GM19043 (cell line): ENCODE results near the gene BSN.

Experiments
- ATAC-seq: cut with Tn5 transposase; IDR thresholded peaks from one replicate; pipeline ENCODE4 v1.9.1; 2021; ENCODE audit warnings: low read depth; ENCODE audit not compliant: unreplicated experiment

BSN gene

GRCh38 chr3:49623071-49623470, 68.8 kb downstream of the BSN start:
- no peak for ATAC-seq

GRCh38 chr3:49625071-49625470, 70.8 kb downstream of the BSN start:
- ATAC-seq, result no peak

GRCh38 chr3:49626101-49626581, 71.9 kb downstream of the BSN start:
- no peak for ATAC-seq

- ATAC-seq, result no peak
Measured at GRCh38 chr3:49626796-49627195, 72.5 kb downstream of the BSN start.

- ATAC-seq, result no peak
Measured at GRCh38 chr3:49627634-49628033, 73.4 kb downstream of the BSN start.

GRCh38 chr3:49628249-49628648, 74.0 kb downstream of the BSN start:
- ATAC-seq, result no peak

- ATAC-seq, result no peak
Measured at GRCh38 chr3:49629451-49629850, 75.2 kb downstream of the BSN start.

GRCh38 chr3:49629866-49630265, 75.6 kb downstream of the BSN start:
- no peak for ATAC-seq

- no peak for ATAC-seq
Measured at GRCh38 chr3:49630784-49631183, 76.5 kb downstream of the BSN start.

GRCh38 chr3:49634736-49635135, 80.5 kb downstream of the BSN start:
- no peak for ATAC-seq

- ATAC-seq, result no peak
Measured at GRCh38 chr3:49636883-49637609, 82.8 kb downstream of the BSN start.

- ATAC-seq, result no peak
Measured at GRCh38 chr3:49638445-49638844, 84.2 kb downstream of the BSN start.

GRCh38 chr3:49639551-49639950, 85.3 kb downstream of the BSN start:
- no peak for ATAC-seq

GRCh38 chr3:49641292-49641691, 87.0 kb downstream of the BSN start:
- no peak for ATAC-seq

- no peak for ATAC-seq
Measured at GRCh38 chr3:49641921-49642707, 87.8 kb downstream of the BSN start.

- no peak for ATAC-seq
Measured at GRCh38 chr3:49642708-49643145, 88.5 kb downstream of the BSN start.

- no peak for ATAC-seq
Measured at GRCh38 chr3:49644684-49645083, 90.4 kb downstream of the BSN start.

- no peak for ATAC-seq
Measured at GRCh38 chr3:49646236-49646635, 92.0 kb downstream of the BSN start.

GRCh38 chr3:49647741-49648140, 93.5 kb downstream of the BSN start:
- ATAC-seq, result no peak

GRCh38 chr3:49648354-49649019, 94.2 kb downstream of the BSN start:
- ATAC-seq, result no peak

- no peak for ATAC-seq
Measured at GRCh38 chr3:49649576-49649975, 95.3 kb downstream of the BSN start.
